WTC11 (cell line): Measurements from ENCODE around the gene PIMREG. TPM values are rescaled to one million over a fixed set of nuclear protein-coding genes. Genes with fewer than 3 reads are reported as not detected.

Experiments
- ATAC-seq: fragments of 200-7000 bp; cut with Tn5 transposase; 2 replicates; pipeline ENCODE4 v1.10.0; 2021; ENCODE audit warnings: mild to moderate bottlenecking, moderate library complexity
- CTCF ChIA-PET: fragments of 300-600 bp; sonication (Branson Sonifier 250); formaldehyde crosslinking; loops from one replicate; lab custom pipeline; 2021; ENCODE audit warnings: antibody characterized with exemption; lab: Charles Lee
- POLR2A ChIA-PET: fragments of 350-600 bp; sonication (Branson Sonifier 250); formaldehyde crosslinking; loops from one replicate; lab custom pipeline; 2021; ENCODE audit warnings: antibody characterized with exemption; lab: Charles Lee
- DNase-seq: peaks from one replicate; pipeline ENCODE4 v3.0.0; 2021; ENCODE audit warnings: low spot score
- H3K27ac Mint-ChIP-seq: 2 replicates; pipeline ENCODE4 v1.8.0; 2021; ENCODE audit warnings: mixed read lengths
- H3K27me3 Mint-ChIP-seq: 2 replicates; pipeline ENCODE4 v1.8.0; 2021; ENCODE audit warnings: low read depth, mild to moderate bottlenecking, moderate library complexity, mixed read lengths
- H3K36me3 Mint-ChIP-seq: 2 replicates; pipeline ENCODE4 v1.8.0; 2021; ENCODE audit warnings: mixed read lengths
- H3K4me1 Mint-ChIP-seq: 2 replicates; pipeline ENCODE4 v1.8.0; 2022; ENCODE audit warnings: mixed read lengths
- H3K4me3 Mint-ChIP-seq: 2 replicates; pipeline ENCODE4 v1.8.0; 2021; ENCODE audit warnings: mild to moderate bottlenecking, moderate library complexity, mixed read lengths
- H3K9me3 Mint-ChIP-seq: 2 replicates; pipeline ENCODE4 v1.8.0; 2021; ENCODE audit warnings: mixed read lengths
- ESRRA ChIP-seq: sonication (generic); formaldehyde crosslinking; IDR thresholded peaks from 2 replicates; pipeline ENCODE4 v1.8.1; 2022; ENCODE audit warnings: mild to moderate bottlenecking, missing genetic modification reagents, borderline replicate concordance
- HMGA2 ChIP-seq: fragments of 250-450 bp; sonication (Bioruptor Pico); IDR thresholded peaks from 2 replicates; pipeline ENCODE4 v1.4.0; 2021; ENCODE audit warnings: mild to moderate bottlenecking, moderate library complexity
- NR2C2 ChIP-seq: sonication (generic); formaldehyde crosslinking; IDR thresholded peaks from 2 replicates; pipeline ENCODE4 v1.8.0; 2022; ENCODE audit warnings: mild to moderate bottlenecking, missing genetic modification reagents
- NR3C1 ChIP-seq: sonication (generic); formaldehyde crosslinking; conservative IDR thresholded peaks from 2 replicates; pipeline ENCODE4 v1.8.1; 2023; ENCODE audit warnings: low read depth, mild to moderate bottlenecking, missing genetic modification reagents
- TP53 ChIP-seq: sonication (generic); formaldehyde crosslinking; IDR thresholded peaks from 2 replicates; pipeline ENCODE4 v1.8.1; 2023; ENCODE audit warnings: mild to moderate bottlenecking, missing genetic modification reagents
- ZBTB21 ChIP-seq: sonication (generic); formaldehyde crosslinking; IDR thresholded peaks from 2 replicates; pipeline ENCODE4 v1.8.1; 2023; ENCODE audit warnings: mild to moderate bottlenecking, missing genetic modification reagents, borderline replicate concordance
- ZNF219 ChIP-seq: sonication (generic); formaldehyde crosslinking; IDR thresholded peaks from 2 replicates; pipeline ENCODE4 v1.8.0; 2023; ENCODE audit warnings: missing genetic modification reagents, mild to moderate bottlenecking, borderline replicate concordance
- total RNA-seq: library from RNA; stranded (reverse); gene quantifications from 3 replicates; pipeline ENCODE4 v1.2.3, GENCODE V29; 2021
- TF ChIP-seq, protein P1 (sequence below): fragments of 250-450 bp; sonication (Bioruptor Pico); IDR thresholded peaks from 2 replicates; pipeline ENCODE4 v1.9.0; 2021; ENCODE audit warnings: moderate library complexity, mild to moderate bottlenecking, inconsistent platforms, borderline replicate concordance
- TF ChIP-seq, protein P2 (sequence below): fragments of 250-450 bp; sonication (Bioruptor Pico); conservative IDR thresholded peaks from 2 replicates; pipeline ENCODE4 v1.9.0; 2021; ENCODE audit warnings: mild to moderate bottlenecking
- TF ChIP-seq, protein P3 (sequence below): sonication (generic); formaldehyde crosslinking; IDR thresholded peaks from 2 replicates; pipeline ENCODE4 v1.8.1; 2022; ENCODE audit warnings: low read depth, missing genetic modification reagents, borderline replicate concordance
- TF ChIP-seq, protein P4 (sequence below): sonication (generic); formaldehyde crosslinking; IDR thresholded peaks from 2 replicates; pipeline ENCODE4 v1.8.0; 2022; ENCODE audit warnings: missing genetic modification reagents
- TF ChIP-seq, protein P5 (sequence below): fragments of 250-450 bp; sonication (Bioruptor Pico); IDR thresholded peaks from 2 replicates; pipeline ENCODE4 v1.8.0; 2021; ENCODE audit warnings: mild to moderate bottlenecking
- TF ChIP-seq, protein P6 (sequence below): sonication (generic); formaldehyde crosslinking; IDR thresholded peaks from 2 replicates; pipeline ENCODE4 v1.8.0; 2023; ENCODE audit warnings: missing genetic modification reagents
- TF ChIP-seq, protein P7 (sequence below): sonication (generic); formaldehyde crosslinking; IDR thresholded peaks from 2 replicates; pipeline ENCODE4 v1.8.1; 2022; ENCODE audit warnings: mild to moderate bottlenecking, moderate library complexity, missing genetic modification reagents
- TF ChIP-seq, protein P8 (sequence below): fragments of 250-450 bp; sonication (Bioruptor Pico); IDR thresholded peaks from 2 replicates; pipeline ENCODE4 v1.9.0; 2021; ENCODE audit warnings: mild to moderate bottlenecking
- TF ChIP-seq, protein P9 (sequence below): sonication (generic); formaldehyde crosslinking; IDR thresholded peaks from 2 replicates; pipeline ENCODE4 v1.8.1; 2023; ENCODE audit warnings: mild to moderate bottlenecking, missing genetic modification reagents

Gene PIMREG
- total RNA-seq, 1 experiment from 2014 or later = 92.2 TPM

DNA sequence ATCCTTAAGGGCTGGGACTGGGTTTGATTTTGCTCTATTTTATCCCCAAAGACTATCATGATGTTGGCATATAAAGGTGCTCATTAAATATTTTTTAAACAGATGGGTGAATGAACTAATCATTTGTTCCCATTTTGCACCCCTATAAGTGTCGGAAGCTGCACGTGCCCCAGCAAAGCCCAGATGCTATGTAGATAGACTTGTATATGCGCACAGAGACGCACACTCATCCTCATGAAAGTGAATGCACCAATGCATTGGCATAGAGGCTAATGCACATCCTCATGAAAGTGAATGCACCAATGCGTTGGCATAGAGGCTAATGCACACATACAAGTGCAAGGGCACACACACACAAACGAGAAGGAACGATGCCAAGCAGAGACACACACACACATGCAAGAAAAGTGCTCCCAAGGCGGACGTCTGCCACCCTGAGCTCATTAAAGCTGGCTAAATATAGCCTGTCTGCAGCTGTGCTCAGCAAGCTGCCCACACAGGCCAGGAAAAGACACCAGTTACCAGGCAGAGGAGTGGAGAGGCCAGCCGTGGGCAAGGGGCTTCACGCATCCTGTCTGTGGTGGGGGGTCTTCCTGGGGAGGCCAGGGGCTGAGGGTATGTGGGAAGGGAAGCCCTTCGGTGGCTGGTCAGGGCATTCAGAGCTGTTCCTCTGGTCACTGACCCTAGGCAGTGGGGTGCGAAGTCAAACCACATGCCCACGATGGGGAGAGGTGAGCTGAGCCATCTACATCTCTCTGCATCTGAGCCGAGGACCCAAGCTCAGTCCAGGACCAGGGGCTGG lies 52.6 kb downstream of the PIMREG start (continued):
- TF ChIP-seq, protein P1, sequence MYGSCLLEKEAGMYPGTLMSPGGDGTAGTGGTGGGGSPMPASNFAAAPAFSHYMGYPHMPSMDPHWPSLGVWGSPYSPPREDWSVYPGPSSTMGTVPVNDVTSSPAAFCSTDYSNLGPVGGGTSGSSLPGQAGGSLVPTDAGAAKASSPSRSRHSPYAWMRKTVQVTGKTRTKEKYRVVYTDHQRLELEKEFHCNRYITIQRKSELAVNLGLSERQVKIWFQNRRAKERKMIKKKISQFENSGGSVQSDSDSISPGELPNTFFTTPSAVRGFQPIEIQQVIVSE (CRISPR knock-in tag) = no peak
- TF ChIP-seq, protein P2, sequence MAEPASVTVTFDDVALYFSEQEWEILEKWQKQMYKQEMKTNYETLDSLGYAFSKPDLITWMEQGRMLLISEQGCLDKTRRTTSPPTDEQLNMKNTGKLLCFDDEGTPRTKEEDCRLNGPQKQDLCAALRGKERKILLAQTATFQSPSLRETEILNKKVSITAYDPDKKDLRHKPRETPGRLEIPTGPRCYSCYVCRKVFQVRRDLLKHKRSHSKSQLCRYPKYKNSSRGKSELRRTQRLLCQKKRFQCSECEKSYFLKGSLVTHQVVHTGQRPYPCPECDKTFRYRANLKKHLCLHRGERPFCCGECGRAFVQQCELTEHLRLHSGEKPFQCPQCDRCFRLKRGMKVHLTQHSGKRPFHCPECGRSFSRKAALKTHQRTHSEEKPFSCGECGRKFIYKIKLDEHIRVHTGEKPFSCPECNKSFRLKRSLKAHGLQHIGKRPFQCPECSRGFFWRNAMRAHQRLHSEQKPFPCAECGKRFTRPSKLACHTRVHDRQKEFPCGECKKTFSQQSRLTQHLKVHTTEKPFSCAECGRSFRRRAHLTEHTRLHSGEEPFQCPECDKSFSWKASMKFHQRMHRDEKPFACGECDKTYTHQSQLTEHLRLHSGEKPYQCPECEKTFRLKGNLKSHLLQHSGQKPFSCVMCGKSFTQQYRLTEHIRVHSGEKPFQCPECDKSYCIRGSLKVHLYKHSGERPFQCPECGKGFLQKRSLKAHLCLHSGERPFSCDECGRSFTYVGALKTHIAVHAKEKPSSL (CRISPR knock-in tag) = no peak
- no peak for TF ChIP-seq NR2C2
- no peak for TF ChIP-seq ZNF219 (CRISPR knock-in tag)
- TF ChIP-seq, protein P3, sequence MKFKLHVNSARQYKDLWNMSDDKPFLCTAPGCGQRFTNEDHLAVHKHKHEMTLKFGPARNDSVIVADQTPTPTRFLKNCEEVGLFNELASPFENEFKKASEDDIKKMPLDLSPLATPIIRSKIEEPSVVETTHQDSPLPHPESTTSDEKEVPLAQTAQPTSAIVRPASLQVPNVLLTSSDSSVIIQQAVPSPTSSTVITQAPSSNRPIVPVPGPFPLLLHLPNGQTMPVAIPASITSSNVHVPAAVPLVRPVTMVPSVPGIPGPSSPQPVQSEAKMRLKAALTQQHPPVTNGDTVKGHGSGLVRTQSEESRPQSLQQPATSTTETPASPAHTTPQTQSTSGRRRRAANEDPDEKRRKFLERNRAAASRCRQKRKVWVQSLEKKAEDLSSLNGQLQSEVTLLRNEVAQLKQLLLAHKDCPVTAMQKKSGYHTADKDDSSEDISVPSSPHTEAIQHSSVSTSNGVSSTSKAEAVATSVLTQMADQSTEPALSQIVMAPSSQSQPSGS (CRISPR knock-in tag) = no peak
- TF ChIP-seq, protein P4, sequence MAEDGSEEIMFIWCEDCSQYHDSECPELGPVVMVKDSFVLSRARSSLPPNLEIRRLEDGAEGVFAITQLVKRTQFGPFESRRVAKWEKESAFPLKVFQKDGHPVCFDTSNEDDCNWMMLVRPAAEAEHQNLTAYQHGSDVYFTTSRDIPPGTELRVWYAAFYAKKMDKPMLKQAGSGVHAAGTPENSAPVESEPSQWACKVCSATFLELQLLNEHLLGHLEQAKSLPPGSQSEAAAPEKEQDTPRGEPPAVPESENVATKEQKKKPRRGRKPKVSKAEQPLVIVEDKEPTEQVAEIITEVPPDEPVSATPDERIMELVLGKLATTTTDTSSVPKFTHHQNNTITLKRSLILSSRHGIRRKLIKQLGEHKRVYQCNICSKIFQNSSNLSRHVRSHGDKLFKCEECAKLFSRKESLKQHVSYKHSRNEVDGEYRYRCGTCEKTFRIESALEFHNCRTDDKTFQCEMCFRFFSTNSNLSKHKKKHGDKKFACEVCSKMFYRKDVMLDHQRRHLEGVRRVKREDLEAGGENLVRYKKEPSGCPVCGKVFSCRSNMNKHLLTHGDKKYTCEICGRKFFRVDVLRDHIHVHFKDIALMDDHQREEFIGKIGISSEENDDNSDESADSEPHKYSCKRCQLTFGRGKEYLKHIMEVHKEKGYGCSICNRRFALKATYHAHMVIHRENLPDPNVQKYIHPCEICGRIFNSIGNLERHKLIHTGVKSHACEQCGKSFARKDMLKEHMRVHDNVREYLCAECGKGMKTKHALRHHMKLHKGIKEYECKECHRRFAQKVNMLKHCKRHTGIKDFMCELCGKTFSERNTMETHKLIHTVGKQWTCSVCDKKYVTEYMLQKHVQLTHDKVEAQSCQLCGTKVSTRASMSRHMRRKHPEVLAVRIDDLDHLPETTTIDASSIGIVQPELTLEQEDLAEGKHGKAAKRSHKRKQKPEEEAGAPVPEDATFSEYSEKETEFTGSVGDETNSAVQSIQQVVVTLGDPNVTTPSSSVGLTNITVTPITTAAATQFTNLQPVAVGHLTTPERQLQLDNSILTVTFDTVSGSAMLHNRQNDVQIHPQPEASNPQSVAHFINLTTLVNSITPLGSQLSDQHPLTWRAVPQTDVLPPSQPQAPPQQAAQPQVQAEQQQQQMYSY (CRISPR knock-in tag) = no peak
- TF ChIP-seq, protein P5, sequence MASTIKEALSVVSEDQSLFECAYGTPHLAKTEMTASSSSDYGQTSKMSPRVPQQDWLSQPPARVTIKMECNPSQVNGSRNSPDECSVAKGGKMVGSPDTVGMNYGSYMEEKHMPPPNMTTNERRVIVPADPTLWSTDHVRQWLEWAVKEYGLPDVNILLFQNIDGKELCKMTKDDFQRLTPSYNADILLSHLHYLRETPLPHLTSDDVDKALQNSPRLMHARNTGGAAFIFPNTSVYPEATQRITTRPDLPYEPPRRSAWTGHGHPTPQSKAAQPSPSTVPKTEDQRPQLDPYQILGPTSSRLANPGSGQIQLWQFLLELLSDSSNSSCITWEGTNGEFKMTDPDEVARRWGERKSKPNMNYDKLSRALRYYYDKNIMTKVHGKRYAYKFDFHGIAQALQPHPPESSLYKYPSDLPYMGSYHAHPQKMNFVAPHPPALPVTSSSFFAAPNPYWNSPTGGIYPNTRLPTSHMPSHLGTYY (CRISPR knock-in tag) = no peak
- TF ChIP-seq, protein P6, sequence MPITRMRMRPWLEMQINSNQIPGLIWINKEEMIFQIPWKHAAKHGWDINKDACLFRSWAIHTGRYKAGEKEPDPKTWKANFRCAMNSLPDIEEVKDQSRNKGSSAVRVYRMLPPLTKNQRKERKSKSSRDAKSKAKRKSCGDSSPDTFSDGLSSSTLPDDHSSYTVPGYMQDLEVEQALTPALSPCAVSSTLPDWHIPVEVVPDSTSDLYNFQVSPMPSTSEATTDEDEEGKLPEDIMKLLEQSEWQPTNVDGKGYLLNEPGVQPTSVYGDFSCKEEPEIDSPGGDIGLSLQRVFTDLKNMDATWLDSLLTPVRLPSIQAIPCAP (CRISPR knock-in tag) = no peak
- TF ChIP-seq ESRRA (CRISPR knock-in tag) = no peak

DNA sequence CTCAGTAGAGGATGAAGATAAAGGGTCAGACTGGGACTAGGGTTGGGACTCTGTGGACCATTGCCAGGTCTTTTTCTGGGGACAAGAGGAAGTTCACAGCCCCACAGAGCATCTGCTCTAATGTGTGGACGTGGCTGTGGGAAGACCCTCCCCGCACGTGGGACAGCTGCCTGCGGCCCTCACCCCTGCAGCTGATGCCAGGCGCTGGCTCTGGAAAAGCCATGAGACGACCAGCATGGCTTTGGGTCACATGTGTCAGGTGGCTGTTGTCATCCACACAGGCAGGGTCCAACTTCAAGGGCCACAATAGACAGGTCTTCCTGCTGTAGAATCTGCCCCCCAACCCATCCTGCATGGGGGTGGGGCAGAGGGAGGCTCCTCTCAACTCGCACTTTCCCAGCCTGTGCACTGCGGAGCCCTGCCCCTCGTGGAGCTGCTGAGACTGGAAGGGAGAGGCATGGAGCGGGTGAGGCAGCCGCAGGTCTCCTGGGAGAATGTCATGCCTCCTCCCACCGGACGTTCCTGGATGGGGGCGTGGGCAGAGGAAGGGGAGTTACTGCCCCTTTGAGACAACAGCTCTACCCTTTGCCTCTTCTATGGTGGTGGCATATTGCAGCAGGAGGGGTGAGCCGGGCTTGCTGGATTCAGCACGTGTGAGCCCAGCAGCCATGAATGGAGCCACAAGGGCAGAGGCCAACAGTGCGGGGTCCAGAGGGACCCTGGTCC lies 53.4 kb downstream of the PIMREG start:
- ChIA-PET POLR2A (no interaction called here), CTCF (interaction anchor here (0.5 to 3.6 kb wide), 4 partner anchors 12 to 813 kb away, joined by 3 to 30 read pairs (median 6); no protein-coding TSS in a partner anchor)
- Mint-ChIP-seq H3K9me3 (peaks cover 3% of the 10 kb centered on the region), H3K36me3 (0 out of 2 replicates have a peak, but pooled peaks cover 2% of the 10 kb centered on the region), H3K27me3 (peaks cover 6% of the 10 kb centered on the region), H3K4me1 (peaks cover 54% of the 10 kb centered on the region), H3K27ac (no peak overlapping the region), H3K4me3 (no peak overlapping the region)
- ATAC-seq (no peak), DNase-seq (no peak)
- no peak for TF ChIP-seq HMGA2 (CRISPR knock-in tag)
- TF ChIP-seq, protein P7, sequence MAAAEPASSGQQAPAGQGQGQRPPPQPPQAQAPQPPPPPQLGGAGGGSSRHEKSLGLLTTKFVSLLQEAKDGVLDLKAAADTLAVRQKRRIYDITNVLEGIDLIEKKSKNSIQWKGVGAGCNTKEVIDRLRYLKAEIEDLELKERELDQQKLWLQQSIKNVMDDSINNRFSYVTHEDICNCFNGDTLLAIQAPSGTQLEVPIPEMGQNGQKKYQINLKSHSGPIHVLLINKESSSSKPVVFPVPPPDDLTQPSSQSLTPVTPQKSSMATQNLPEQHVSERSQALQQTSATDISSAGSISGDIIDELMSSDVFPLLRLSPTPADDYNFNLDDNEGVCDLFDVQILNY (CRISPR knock-in tag) = no peak
- no peak for TF ChIP-seq TP53 (CRISPR knock-in tag)
- TF ChIP-seq NR3C1 (CRISPR knock-in tag) = no peak
- TF ChIP-seq, protein P8, sequence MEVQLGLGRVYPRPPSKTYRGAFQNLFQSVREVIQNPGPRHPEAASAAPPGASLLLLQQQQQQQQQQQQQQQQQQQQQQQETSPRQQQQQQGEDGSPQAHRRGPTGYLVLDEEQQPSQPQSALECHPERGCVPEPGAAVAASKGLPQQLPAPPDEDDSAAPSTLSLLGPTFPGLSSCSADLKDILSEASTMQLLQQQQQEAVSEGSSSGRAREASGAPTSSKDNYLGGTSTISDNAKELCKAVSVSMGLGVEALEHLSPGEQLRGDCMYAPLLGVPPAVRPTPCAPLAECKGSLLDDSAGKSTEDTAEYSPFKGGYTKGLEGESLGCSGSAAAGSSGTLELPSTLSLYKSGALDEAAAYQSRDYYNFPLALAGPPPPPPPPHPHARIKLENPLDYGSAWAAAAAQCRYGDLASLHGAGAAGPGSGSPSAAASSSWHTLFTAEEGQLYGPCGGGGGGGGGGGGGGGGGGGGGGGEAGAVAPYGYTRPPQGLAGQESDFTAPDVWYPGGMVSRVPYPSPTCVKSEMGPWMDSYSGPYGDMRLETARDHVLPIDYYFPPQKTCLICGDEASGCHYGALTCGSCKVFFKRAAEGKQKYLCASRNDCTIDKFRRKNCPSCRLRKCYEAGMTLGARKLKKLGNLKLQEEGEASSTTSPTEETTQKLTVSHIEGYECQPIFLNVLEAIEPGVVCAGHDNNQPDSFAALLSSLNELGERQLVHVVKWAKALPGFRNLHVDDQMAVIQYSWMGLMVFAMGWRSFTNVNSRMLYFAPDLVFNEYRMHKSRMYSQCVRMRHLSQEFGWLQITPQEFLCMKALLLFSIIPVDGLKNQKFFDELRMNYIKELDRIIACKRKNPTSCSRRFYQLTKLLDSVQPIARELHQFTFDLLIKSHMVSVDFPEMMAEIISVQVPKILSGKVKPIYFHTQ = no peak
- TF ChIP-seq ZBTB21 (CRISPR knock-in tag) = no peak
- TF ChIP-seq, protein P9, sequence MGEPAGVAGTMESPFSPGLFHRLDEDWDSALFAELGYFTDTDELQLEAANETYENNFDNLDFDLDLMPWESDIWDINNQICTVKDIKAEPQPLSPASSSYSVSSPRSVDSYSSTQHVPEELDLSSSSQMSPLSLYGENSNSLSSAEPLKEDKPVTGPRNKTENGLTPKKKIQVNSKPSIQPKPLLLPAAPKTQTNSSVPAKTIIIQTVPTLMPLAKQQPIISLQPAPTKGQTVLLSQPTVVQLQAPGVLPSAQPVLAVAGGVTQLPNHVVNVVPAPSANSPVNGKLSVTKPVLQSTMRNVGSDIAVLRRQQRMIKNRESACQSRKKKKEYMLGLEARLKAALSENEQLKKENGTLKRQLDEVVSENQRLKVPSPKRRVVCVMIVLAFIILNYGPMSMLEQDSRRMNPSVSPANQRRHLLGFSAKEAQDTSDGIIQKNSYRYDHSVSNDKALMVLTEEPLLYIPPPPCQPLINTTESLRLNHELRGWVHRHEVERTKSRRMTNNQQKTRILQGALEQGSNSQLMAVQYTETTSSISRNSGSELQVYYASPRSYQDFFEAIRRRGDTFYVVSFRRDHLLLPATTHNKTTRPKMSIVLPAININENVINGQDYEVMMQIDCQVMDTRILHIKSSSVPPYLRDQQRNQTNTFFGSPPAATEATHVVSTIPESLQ = no peak
